ENCODE measurements around the gene MTA1.

MTA1 gene

DNA sequence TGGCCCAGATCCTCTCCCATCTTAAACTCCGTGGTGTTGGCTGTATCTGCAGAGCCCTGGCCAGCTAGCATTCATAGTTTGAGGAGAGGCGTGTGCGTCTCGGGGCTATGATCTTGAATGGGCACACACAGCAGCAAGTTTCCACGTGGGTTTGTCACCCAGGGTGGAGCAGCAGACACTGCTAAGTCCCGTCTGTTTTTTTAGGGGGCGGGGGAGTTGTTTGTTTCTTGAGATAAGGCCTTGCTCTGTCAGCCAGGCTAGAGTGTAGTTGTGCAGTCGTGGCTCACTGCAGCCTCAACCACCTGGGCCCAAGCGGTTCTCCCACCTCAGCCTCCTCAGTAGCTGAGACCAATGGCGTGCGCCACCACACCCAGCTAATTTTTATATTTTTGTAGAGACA is 41.4 kb upstream of the MTA1 start:
- no peak overlapping the region for H3K4me3 ChIP-seq (ENCODE audit: low read depth, low read length)
- TF ChIP-seq, protein P1, sequence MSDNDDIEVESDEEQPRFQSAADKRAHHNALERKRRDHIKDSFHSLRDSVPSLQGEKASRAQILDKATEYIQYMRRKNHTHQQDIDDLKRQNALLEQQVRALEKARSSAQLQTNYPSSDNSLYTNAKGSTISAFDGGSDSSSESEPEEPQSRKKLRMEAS (IDR thresholded peaks at IDR 0.05; ENCODE audit: low read depth, low read length) = no peak
- TF ChIP-seq MYC (IDR thresholded peaks at IDR 0.05; ENCODE audit: low read depth, low read length) (no peak), POLR2A (IDR thresholded peaks at IDR 0.05; ENCODE audit: extremely low read depth, insufficient read length) (no peak)
- TF ChIP-seq, protein P2, sequence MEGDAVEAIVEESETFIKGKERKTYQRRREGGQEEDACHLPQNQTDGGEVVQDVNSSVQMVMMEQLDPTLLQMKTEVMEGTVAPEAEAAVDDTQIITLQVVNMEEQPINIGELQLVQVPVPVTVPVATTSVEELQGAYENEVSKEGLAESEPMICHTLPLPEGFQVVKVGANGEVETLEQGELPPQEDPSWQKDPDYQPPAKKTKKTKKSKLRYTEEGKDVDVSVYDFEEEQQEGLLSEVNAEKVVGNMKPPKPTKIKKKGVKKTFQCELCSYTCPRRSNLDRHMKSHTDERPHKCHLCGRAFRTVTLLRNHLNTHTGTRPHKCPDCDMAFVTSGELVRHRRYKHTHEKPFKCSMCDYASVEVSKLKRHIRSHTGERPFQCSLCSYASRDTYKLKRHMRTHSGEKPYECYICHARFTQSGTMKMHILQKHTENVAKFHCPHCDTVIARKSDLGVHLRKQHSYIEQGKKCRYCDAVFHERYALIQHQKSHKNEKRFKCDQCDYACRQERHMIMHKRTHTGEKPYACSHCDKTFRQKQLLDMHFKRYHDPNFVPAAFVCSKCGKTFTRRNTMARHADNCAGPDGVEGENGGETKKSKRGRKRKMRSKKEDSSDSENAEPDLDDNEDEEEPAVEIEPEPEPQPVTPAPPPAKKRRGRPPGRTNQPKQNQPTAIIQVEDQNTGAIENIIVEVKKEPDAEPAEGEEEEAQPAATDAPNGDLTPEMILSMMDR (IDR thresholded peaks at IDR 0.05; ENCODE audit: low read depth, low read length) = no peak
- no peak for DNase-seq (ENCODE audit: low read depth)

DNA sequence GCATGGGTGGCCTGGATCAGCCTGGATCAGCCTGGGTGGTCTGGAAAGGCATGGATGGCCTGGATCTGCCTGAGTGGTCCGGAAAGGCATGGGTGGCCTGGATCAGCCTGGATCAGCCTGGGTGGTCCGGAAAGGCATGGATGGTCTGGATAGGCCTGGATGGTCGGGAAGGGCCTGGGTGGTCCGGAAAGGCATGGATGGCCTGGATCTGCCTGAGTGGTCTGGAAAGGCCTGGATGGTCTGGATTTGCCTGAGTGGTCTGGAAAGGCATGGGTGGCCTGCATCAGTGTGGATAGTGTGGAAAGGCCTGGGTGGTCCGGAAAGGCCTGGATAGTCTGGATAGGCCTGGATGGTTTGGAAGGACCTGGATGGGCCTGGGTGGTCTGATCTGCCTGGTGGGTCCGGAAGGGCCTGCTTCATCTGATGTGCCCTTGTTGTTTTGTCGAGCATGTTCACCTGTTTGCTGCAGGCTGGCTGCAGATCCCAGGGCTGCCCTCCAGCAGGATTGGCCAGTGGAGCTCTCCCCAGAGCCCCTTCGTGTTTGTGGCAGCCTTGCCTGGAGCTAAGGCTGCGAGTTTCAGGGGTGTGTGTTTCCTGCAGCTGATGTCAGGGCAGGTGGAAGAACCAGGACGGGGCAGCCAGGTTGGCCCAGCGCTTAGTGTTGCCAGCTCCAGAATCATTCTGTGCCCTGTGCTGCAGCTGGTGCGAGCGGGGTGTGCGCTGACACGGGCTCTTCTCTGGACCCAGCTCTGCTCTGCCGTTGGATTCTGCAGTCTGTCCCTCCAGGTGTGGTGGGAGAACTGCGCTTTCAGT is 40.5 kb upstream of the MTA1 start:
- TF ChIP-seq, protein P1 (IDR thresholded peaks at IDR 0.05; ENCODE audit: low read depth, low read length) = no peak
- TF ChIP-seq POLR2A (IDR thresholded peaks at IDR 0.05; ENCODE audit: extremely low read depth, insufficient read length) (no peak), MYC (IDR thresholded peaks at IDR 0.05; ENCODE audit: low read depth, low read length) (no peak)
- TF ChIP-seq, protein P2 (IDR thresholded peaks at IDR 0.05; ENCODE audit: low read depth, low read length) = no peak
- no peak overlapping the region for H3K4me3 ChIP-seq (ENCODE audit: low read depth, low read length)
- no peak for DNase-seq (ENCODE audit: low read depth)

DNA sequence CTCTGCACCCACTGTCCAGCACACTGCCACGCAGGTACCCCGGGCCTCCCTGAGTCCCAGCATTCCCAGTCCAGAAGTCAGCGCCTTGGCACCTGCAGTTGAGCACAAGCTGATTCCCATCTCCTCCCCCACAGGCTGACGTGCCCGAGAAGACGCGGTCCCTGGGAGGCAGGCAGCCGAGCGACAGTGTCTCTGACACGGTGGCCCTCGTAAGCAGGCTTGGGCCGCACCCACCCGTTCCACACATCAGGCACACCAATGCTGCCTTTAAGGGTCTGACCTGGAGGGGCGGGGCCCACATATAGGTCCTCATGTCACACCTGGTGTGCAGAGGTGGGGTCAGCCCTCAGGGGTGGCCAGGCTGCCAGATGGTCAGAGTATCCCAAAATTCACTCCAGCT is 39.7 kb upstream of the MTA1 start:
- DNase-seq (ENCODE audit: low read depth) = no peak
- no peak overlapping the region for H3K4me3 ChIP-seq (ENCODE audit: low read depth, low read length)
- TF ChIP-seq MYC (IDR thresholded peaks at IDR 0.05; ENCODE audit: low read depth, low read length) (no peak), POLR2A (IDR thresholded peaks at IDR 0.05; ENCODE audit: extremely low read depth, insufficient read length) (no peak)
- TF ChIP-seq, protein P2 (IDR thresholded peaks at IDR 0.05; ENCODE audit: low read depth, low read length) = no peak
- TF ChIP-seq, protein P1 (IDR thresholded peaks at IDR 0.05; ENCODE audit: low read depth, low read length) = no peak

DNA sequence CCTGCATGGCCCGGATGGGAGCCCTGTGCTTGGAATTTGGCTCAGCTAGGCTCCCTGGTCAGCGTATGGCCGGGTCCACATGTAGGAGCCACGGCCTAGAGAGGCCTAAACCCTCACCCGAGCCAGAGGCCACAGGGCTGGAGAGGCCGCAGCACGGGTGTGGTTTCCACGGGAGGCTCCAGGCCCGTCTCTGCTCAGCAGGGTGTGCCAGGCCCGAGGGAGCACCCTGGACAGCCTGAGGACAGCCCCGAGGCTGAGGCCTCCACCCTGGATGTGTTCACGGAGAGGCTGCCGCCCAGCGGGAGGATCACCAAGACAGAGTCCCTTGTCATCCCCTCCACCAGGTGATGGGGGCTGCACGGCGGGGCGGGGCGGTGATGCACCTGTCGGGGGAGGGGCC is 38.9 kb upstream of the MTA1 start:
- TF ChIP-seq, protein P1 (IDR thresholded peaks at IDR 0.05; ENCODE audit: low read depth, low read length) = no peak
- TF ChIP-seq POLR2A (IDR thresholded peaks at IDR 0.05; ENCODE audit: extremely low read depth, insufficient read length) (no peak), MYC (IDR thresholded peaks at IDR 0.05; ENCODE audit: low read depth, low read length) (no peak)
- TF ChIP-seq, protein P2 (IDR thresholded peaks at IDR 0.05; ENCODE audit: low read depth, low read length) = no peak
- no peak overlapping the region for H3K4me3 ChIP-seq (ENCODE audit: low read depth, low read length)
- DNase-seq (ENCODE audit: low read depth) = no peak

DNA sequence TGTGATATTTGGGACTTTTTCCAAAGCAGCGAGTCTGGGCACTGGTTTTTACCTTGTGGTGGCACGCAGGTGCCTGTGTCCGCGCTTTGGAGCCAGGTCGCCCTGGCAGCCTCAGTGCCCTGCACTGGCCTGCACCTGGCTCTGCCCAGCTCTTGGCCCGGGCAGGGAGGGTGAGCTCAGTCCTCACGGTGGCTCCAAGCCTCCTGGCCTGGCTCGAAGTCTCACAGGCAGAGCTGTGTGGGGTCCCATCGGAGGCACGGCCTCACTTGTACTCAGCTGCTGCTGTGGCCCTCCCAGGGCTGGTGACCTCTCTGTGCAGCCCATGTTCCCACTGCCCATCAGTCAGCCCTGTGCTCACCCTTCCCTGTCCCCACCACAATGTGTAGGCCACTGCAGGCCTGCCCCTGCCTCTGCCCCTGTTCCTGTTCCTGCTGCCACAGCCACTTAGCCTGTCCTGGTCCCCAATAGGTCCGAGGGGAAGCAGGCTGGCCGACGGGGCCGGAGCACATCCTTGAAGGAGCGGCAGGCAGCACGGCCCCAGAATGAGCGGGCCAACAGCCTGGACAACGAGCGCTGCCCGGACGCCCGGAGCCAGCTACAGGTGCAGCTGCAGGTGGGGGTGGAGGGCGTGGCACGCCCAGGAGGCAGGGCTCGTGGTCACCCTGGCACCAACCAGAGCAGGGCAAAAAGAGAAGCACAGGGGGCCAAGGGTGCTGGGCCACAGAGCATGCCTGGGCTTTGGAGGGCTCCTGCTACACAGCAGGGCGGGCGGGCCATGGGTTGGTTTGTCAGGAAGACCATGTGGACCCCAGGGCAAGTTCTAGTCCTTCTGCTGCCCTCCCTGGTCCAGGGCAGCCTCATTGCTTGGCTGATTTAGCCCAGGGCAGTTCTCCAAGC is 37.9 kb upstream of the MTA1 start:
- DNase-seq (ENCODE audit: low read depth) = no peak
- no peak overlapping the region for H3K4me3 ChIP-seq (ENCODE audit: low read depth, low read length)

More for the DNA sequence above, 37.9 kb upstream of the MTA1 start:
- TF ChIP-seq POLR2A (IDR thresholded peaks at IDR 0.05; ENCODE audit: extremely low read depth, insufficient read length) = no peak
- TF ChIP-seq, protein P2 (IDR thresholded peaks at IDR 0.05; ENCODE audit: low read depth, low read length) = no peak
- TF ChIP-seq, protein P1 (IDR thresholded peaks at IDR 0.05; ENCODE audit: low read depth, low read length) = no peak
- no peak for TF ChIP-seq MYC (IDR thresholded peaks at IDR 0.05; ENCODE audit: low read depth, low read length)

All from NB4 (cell line).